H1 (cell line): Measurements from ENCODE around the gene RHEB.

Experiments used
- CTCF ChIP-seq, 3 experiments: IDR thresholded peaks; 1 replicate in 2 of 3; 2 replicates in 1 of 3; pipeline versions ENCODE4 v1.5.1 to v1.6.1; 2011; ENCODE audit warnings: low read length in 3 of 3, mild to moderate bottlenecking in 3 of 3, inconsistent platforms in 2 of 3, low read depth in 1 of 3, moderate library complexity in 1 of 3; ENCODE audit not compliant: insufficient read depth in 1 of 3; ENCODE audit errors: control extremely low read depth in 1 of 3
- EZH2 ChIP-seq: fragments of 200-600 bp; sonication (generic); IDR thresholded peaks from 2 replicates; pipeline ENCODE4 v1.7.1; 2012; ENCODE audit warnings: low read depth, mild to moderate bottlenecking, moderate library complexity, low read length, inconsistent platforms; ENCODE audit not compliant: severe bottlenecking
- MAFK ChIP-seq: IDR thresholded peaks from 2 replicates; pipeline ENCODE4 v1.6.1; 2012; ENCODE audit warnings: low read depth, mild to moderate bottlenecking, improper control_type of control experiment, low read length
- MAX ChIP-seq: IDR thresholded peaks from 2 replicates; pipeline ENCODE4 v1.6.1; 2012; ENCODE audit warnings: inconsistent platforms
- POLR2A ChIP-seq, 2 experiments: IDR thresholded peaks; 1 replicate in 1 of 2; 2 replicates in 1 of 2; pipeline ENCODE4 v1.6.1; 2011; ENCODE audit warnings: low read depth in 2 of 2, low read length in 2 of 2, mild to moderate bottlenecking in 2 of 2; ENCODE audit errors: control extremely low read depth in 1 of 2

GRCh38 chr7:151553356-151553755, 33.7 kb upstream of the RHEB start:
- no peak for TF ChIP-seq CTCF (IDR thresholded peaks at IDR 0.05; ENCODE audit: control extremely low read depth in 1 of 3, insufficient read depth in 1 of 3, low read depth in 1 of 3, low read length in 3 of 3)
- no peak for TF ChIP-seq MAFK
- no peak for TF ChIP-seq MAX
- TF ChIP-seq POLR2A (IDR thresholded peaks at IDR 0.05; ENCODE audit: control extremely low read depth in 1 of 2, low read depth in 2 of 2, low read length in 2 of 2) = no peak
- TF ChIP-seq EZH2 = no peak
